ENCODE results near the gene UGT3A1. TPM values are rescaled to one million over a fixed set of nuclear protein-coding genes. Genes with fewer than 3 reads are reported as not detected.

Gene UGT3A1
- total RNA-seq, 2 experiments from 2014 or later = not detected

- no peak for DNase-seq
- Mint-ChIP-seq H3K4me3 (no peak overlapping the region), H3K27ac (no peak overlapping the region), H3K4me1 (ENCODE audit: low read depth) (no peaks in the 10 kb centered on the region), H3K27me3 (peaks cover 4% of the 10 kb centered on the region), H3K9me3 (peaks cover 8% of the 10 kb centered on the region), H3K36me3 (ENCODE audit: low read depth) (no peaks in the 10 kb centered on the region)
- ChIA-PET CTCF (no interaction called here), POLR2A (no interaction called here)
- TF ChIP-seq CTCF (IDR thresholded peaks at IDR 0.05) = no peak
- no peak for ATAC-seq
- intact Hi-C loops (cut with micrococcal nuclease) = no loop called here
Measured at GRCh38 chr5:36006163-36006562, 15.0 kb upstream of the UGT3A1 start.

GRCh38 chr5:36001032-36001431, 9.8 kb upstream of the UGT3A1 start:
- no peak for ATAC-seq
- CTCF ChIA-PET = no interaction called here
- H3K27me3 Mint-ChIP-seq = peaks cover 6% of the 10 kb centered on the region

GRCh38 chr5:35999547-35999946, 8.4 kb upstream of the UGT3A1 start:
- intact Hi-C loops (cut with micrococcal nuclease) = no loop called here
- H3K27me3 Mint-ChIP-seq = peaks cover 5% of the 10 kb centered on the region
- POLR2A ChIA-PET = no interaction called here
- no peaks in the 10 kb centered on the region for H3K4me1 Mint-ChIP-seq (ENCODE audit: low read depth)
- H3K4me3 Mint-ChIP-seq = no peak overlapping the region
- H3K27ac Mint-ChIP-seq = no peak overlapping the region
- DNase-seq (no peak), ATAC-seq (no peak)
- CTCF ChIA-PET = interaction anchor here (2.1 kb wide), 1 partner anchor 12 kb away, joined by 4 read pairs; no protein-coding TSS in a partner anchor
- no peaks in the 10 kb centered on the region for H3K36me3 Mint-ChIP-seq (ENCODE audit: low read depth)
- no peaks in the 10 kb centered on the region for H3K9me3 Mint-ChIP-seq
- TF ChIP-seq CTCF (IDR thresholded peaks at IDR 0.05) = no peak

More at GRCh38 chr5:36001032-36001431, 9.8 kb upstream of the UGT3A1 start:
- Mint-ChIP-seq H3K4me3 (no peak overlapping the region), H3K4me1 (ENCODE audit: low read depth) (no peaks in the 10 kb centered on the region), H3K36me3 (ENCODE audit: low read depth) (no peaks in the 10 kb centered on the region), H3K9me3 (no peaks in the 10 kb centered on the region), H3K27ac (no peak overlapping the region)
- no peak for TF ChIP-seq CTCF (IDR thresholded peaks at IDR 0.05)
- POLR2A ChIA-PET = no interaction called here
- intact Hi-C loops (cut with micrococcal nuclease) = no loop called here
- DNase-seq = no peak

- no peak for TF ChIP-seq CTCF (IDR thresholded peaks at IDR 0.05)
- Mint-ChIP-seq H3K27ac (no peak overlapping the region), H3K9me3 (no peaks in the 10 kb centered on the region), H3K36me3 (ENCODE audit: low read depth) (no peaks in the 10 kb centered on the region), H3K27me3 (peaks cover 7% of the 10 kb centered on the region), H3K4me3 (no peak overlapping the region), H3K4me1 (ENCODE audit: low read depth) (no peaks in the 10 kb centered on the region)
- no peak for ATAC-seq
- intact Hi-C loops (cut with micrococcal nuclease) = no loop called here
- no peak for DNase-seq
- ChIA-PET POLR2A (no interaction called here), CTCF (interaction anchor here (0.7 to 1.4 kb wide), 2 partner anchors 9 to 15 kb away, joined by 3 read pairs; no protein-coding TSS in a partner anchor)
Measured at GRCh38 chr5:35996076-35996475, 4.9 kb upstream of the UGT3A1 start.

- Mint-ChIP-seq H3K27ac (no peak overlapping the region), H3K9me3 (no peaks in the 10 kb centered on the region), H3K36me3 (ENCODE audit: low read depth) (no peaks in the 10 kb centered on the region), H3K4me1 (ENCODE audit: low read depth) (no peaks in the 10 kb centered on the region), H3K27me3 (peaks cover 13% of the 10 kb centered on the region), H3K4me3 (no peak overlapping the region)
- ChIA-PET CTCF (interaction anchor here (1.6 kb wide), 1 partner anchor 10 kb away, joined by 3 read pairs; no protein-coding TSS in a partner anchor), POLR2A (no interaction called here)
- ATAC-seq (no peak), DNase-seq (no peak)
- no peak for TF ChIP-seq CTCF (IDR thresholded peaks at IDR 0.05)
- intact Hi-C loops (cut with micrococcal nuclease) = no loop called here
Measured at GRCh38 chr5:35990520-35990919, 670 bp downstream of the UGT3A1 start.
